Right lobe of liver (tissue), 4 donors: ENCODE results near the gene CYS1.

ENCODE experiments used
- POLR2A ChIP-seq: fragments of 450-650 bp; IDR thresholded peaks from one replicate; pipeline ENCODE4 v1.6.1; 2017; ENCODE audit warnings: antibody characterized with exemption, mild to moderate bottlenecking
- TF ChIP-seq, protein P1 (sequence below), 4 donors: fragments of 200-600 bp in 3 of 4; fragments of 450-650 bp in 1 of 4; IDR thresholded peaks; one replicate each; pipeline versions ENCODE4 v1.5.1 to v1.8.0; 2016 to 2022; ENCODE audit warnings: antibody characterized with exemption in 4 of 4, mild to moderate bottlenecking in 2 of 4
- donor health status: DM: no; HTN: no; CAD: no.
- donor health status: DM: no; HTN: no; CAD: no.
- donor health status: DM: no; HTN: yes; CAD: no.

DNA sequence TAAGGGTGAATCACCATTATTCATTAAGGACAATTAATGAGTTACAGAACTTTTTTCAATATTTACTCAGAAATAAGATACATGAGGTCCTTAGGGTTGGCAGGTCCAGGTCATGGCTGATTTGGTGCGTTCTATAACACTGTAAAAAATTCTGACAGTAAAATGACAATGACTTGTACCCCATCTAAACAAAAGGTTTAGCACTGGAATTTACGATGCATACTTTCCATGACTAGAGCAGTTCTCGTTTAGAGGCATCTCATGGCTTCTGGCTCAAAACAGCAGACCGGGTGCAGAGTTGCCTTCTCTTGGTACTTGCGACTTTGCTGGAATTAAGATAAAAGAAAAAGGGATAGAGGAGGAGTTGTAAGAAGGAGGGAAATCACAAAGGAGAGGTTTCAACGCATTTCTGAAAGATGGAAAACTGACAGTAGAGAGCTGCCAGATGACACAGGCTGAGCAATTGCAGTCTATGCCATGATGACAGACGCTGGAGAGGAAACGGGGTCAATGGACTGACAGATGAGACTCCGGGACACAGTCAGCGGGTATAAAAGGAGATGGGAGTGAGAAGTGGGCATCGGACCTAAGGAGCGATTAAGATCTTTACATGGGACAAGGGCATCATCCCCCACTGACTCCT lies 4.1 kb upstream of the CYS1 start:
- TF ChIP-seq, protein P1, sequence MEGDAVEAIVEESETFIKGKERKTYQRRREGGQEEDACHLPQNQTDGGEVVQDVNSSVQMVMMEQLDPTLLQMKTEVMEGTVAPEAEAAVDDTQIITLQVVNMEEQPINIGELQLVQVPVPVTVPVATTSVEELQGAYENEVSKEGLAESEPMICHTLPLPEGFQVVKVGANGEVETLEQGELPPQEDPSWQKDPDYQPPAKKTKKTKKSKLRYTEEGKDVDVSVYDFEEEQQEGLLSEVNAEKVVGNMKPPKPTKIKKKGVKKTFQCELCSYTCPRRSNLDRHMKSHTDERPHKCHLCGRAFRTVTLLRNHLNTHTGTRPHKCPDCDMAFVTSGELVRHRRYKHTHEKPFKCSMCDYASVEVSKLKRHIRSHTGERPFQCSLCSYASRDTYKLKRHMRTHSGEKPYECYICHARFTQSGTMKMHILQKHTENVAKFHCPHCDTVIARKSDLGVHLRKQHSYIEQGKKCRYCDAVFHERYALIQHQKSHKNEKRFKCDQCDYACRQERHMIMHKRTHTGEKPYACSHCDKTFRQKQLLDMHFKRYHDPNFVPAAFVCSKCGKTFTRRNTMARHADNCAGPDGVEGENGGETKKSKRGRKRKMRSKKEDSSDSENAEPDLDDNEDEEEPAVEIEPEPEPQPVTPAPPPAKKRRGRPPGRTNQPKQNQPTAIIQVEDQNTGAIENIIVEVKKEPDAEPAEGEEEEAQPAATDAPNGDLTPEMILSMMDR (IDR thresholded peaks at IDR 0.05) = no peak
- TF ChIP-seq POLR2A = no peak
